HepG2 (cell line): ENCODE results near the gene BCAN. TPM values are rescaled to one million over a fixed set of nuclear protein-coding genes. Genes with fewer than 3 reads are reported as not detected.

Experiments
- DDIT3 ChIP-seq: sonication (generic); formaldehyde crosslinking; IDR thresholded peaks from 2 replicates; pipeline ENCODE4 v1.4.0; 2020; ENCODE audit warnings: mild to moderate bottlenecking, missing genetic modification reagents
- DNMT1 ChIP-seq: sonication (generic); formaldehyde crosslinking; IDR thresholded peaks from 2 replicates; pipeline ENCODE4 v1.5.1; 2020; ENCODE audit warnings: mild to moderate bottlenecking, missing genetic modification reagents
- KLF6 ChIP-seq: IDR thresholded peaks from 2 replicates; pipeline ENCODE4 v1.8.0; 2016; ENCODE audit warnings: missing biosample characterization, missing genetic modification reagents
- NCOA1 ChIP-seq: sonication (generic); formaldehyde crosslinking; IDR thresholded peaks from 2 replicates; pipeline ENCODE4 v1.9.0; 2021; ENCODE audit warnings: missing genetic modification reagents
- PRMT3 ChIP-seq: sonication (generic); formaldehyde crosslinking; IDR thresholded peaks from 2 replicates; pipeline ENCODE4 v1.8.1; 2022; ENCODE audit warnings: low read depth, mild to moderate bottlenecking, moderate library complexity, missing genetic modification reagents, borderline replicate concordance
- SMAD9 ChIP-seq: sonication (generic); formaldehyde crosslinking; IDR thresholded peaks from 2 replicates; pipeline ENCODE4 v1.5.1; 2020; ENCODE audit warnings: mild to moderate bottlenecking, missing genetic modification reagents
- SNAI1 ChIP-seq: sonication (generic); formaldehyde crosslinking; IDR thresholded peaks from 2 replicates; pipeline ENCODE4 v1.5.0; 2020; ENCODE audit warnings: mild to moderate bottlenecking, missing genetic modification reagents, borderline replicate concordance
- TBX3 ChIP-seq: fragments of 450-650 bp; IDR thresholded peaks from 2 replicates; pipeline ENCODE4 v1.6.1; 2017; ENCODE audit warnings: antibody characterized with exemption, mild to moderate bottlenecking, inconsistent platforms, borderline replicate concordance
- TFDP1 ChIP-seq: IDR thresholded peaks from 2 replicates; pipeline ENCODE4 v1.6.1; 2016; ENCODE audit warnings: missing compliant biosample characterization, missing genetic modification reagents, borderline replicate concordance
- THAP9 ChIP-seq: sonication (generic); formaldehyde crosslinking; IDR thresholded peaks from 2 replicates; pipeline ENCODE4; 2020; ENCODE audit warnings: missing genetic modification reagents, mild to moderate bottlenecking, borderline replicate concordance
- ZGPAT ChIP-seq: IDR thresholded peaks from 2 replicates; pipeline ENCODE4 v1.6.1; 2016; ENCODE audit warnings: mild to moderate bottlenecking
- ZMYM2 ChIP-seq: sonication (generic); formaldehyde crosslinking; IDR thresholded peaks from 2 replicates; pipeline ENCODE4 v1.8.0; 2022; ENCODE audit warnings: mild to moderate bottlenecking, missing genetic modification reagents
- ZNF12 ChIP-seq: sonication (generic); formaldehyde crosslinking; IDR thresholded peaks from 2 replicates; pipeline ENCODE4 v1.5.0; 2020; ENCODE audit warnings: missing genetic modification reagents
- ZNF414 ChIP-seq: sonication (generic); formaldehyde crosslinking; IDR thresholded peaks from 2 replicates; pipeline ENCODE4 v1.5.0; 2020; ENCODE audit warnings: missing genetic modification reagents
- ZNF484 ChIP-seq: sonication (generic); formaldehyde crosslinking; IDR thresholded peaks from 2 replicates; pipeline ENCODE4 v1.5.1; 2020; ENCODE audit warnings: mild to moderate bottlenecking, low read depth, missing genetic modification reagents, borderline replicate concordance
- ZNF569 ChIP-seq: sonication (generic); formaldehyde crosslinking; IDR thresholded peaks from 2 replicates; pipeline ENCODE4 v1.5.0; 2020; ENCODE audit warnings: mild to moderate bottlenecking, missing genetic modification reagents, moderate library complexity, borderline replicate concordance
- ZNF609 ChIP-seq: sonication (generic); formaldehyde crosslinking; IDR thresholded peaks from 2 replicates; pipeline ENCODE4 v1.4.0; 2020; ENCODE audit warnings: mild to moderate bottlenecking, missing genetic modification reagents, borderline replicate concordance
- ZNF615 ChIP-seq: sonication (generic); formaldehyde crosslinking; IDR thresholded peaks from 2 replicates; pipeline ENCODE4 v1.5.0; 2020; ENCODE audit warnings: mild to moderate bottlenecking, missing genetic modification reagents, borderline replicate concordance
- ZNF761 ChIP-seq: sonication (generic); formaldehyde crosslinking; conservative IDR thresholded peaks from 2 replicates; pipeline ENCODE4 v1.4.0; 2020; ENCODE audit warnings: mild to moderate bottlenecking, missing genetic modification reagents
- polyA plus RNA-seq, 8 experiments: library from polyadenylated mRNA; depleted of rRNA in 3 of 8; stranded (reverse) in 7 of 8; unstranded in 1 of 8; fragments of >200 nt; fragmentation: Illumina TruSeq in 4 of 8; extraction: Trizol in 4 of 8; gene quantifications; 2 replicates each; pipeline versions ENCODE4 v1.2.1 to v1.2.3, GENCODE V29; 2011 to 2016; ENCODE audit warnings: low read depth in 4 of 8, missing spikeins in 1 of 8, mixed read lengths in 1 of 8; ENCODE audit not compliant: insufficient read depth in 1 of 8
- total RNA-seq, 5 experiments: library from RNA; depleted of rRNA; stranded (reverse); fragments of >200 nt; fragmentation: Illumina TruSeq; extraction: Trizol; gene quantifications; 2 replicates each; pipeline ENCODE4 v1.2.3, GENCODE V29; 2016; ENCODE audit warnings: low read depth in 1 of 5

BCAN gene
- total and polyA plus RNA-seq, 2 of the 13 experiments (the other 11 are each of a cell fraction or from before 2014, with no cell fraction given) = not detected

GRCh38 chr1:156660752-156661112, 18.8 kb downstream of the BCAN start (continued):
- TF ChIP-seq THAP9 (CRISPR knock-in tag) = 0 out of 2 replicates have a peak, but pooled peaks have one; percentile 0
- TF ChIP-seq ZNF761 = no peak
- no peak for TF ChIP-seq TBX3
- TF ChIP-seq ZNF615 (CRISPR knock-in tag) = no peak; the same call in 1 of the 2 replicates
- no peak for TF ChIP-seq DDIT3 (CRISPR knock-in tag)
- no peak for TF ChIP-seq TFDP1
- no peak for TF ChIP-seq KLF6 (CRISPR knock-in tag)
- 0 out of 2 replicates have a peak, but pooled peaks have one; percentile 5 for TF ChIP-seq ZNF414 (CRISPR knock-in tag)
- no peak for TF ChIP-seq ZGPAT (CRISPR knock-in tag)
- TF ChIP-seq SNAI1 (CRISPR knock-in tag) = peak; percentile 19; the same call in 1 of the 2 replicates
- TF ChIP-seq SMAD9 (CRISPR knock-in tag) = no peak
- 0 out of 2 replicates have a peak, but pooled peaks have one; percentile 9 for TF ChIP-seq PRMT3
- TF ChIP-seq NCOA1 (CRISPR knock-in tag) = 0 out of 2 replicates have a peak, but pooled peaks have one; percentile 74
- no peak for TF ChIP-seq ZMYM2 (CRISPR knock-in tag)
- no peak for TF ChIP-seq ZNF569 (CRISPR knock-in tag)
- no peak for TF ChIP-seq ZNF484 (CRISPR knock-in tag)
- TF ChIP-seq ZNF609 = no peak
- TF ChIP-seq DNMT1 = no peak
- TF ChIP-seq ZNF12 (CRISPR knock-in tag) = no peak
